ENCODE data around the gene USP14.

USP14 gene

DNA sequence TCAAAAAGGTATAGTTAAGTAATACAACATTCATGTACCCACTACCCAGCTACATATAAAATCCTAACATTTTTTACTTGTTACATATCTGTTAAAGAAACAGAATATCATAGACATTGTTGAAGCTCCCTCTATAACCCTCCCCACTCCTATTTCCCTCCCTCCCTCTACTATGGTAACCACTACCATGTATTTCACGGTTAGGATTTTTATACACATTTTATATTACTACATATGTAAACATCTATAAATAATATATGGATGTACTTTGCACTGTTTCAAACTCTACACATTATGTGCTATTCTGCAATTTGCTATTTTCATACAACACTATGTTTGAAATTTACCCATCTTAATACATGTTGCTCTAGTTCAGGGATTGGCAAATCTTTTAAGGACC lies 73.2 kb downstream of the USP14 start:
- DNase-seq: no peak

DNA sequence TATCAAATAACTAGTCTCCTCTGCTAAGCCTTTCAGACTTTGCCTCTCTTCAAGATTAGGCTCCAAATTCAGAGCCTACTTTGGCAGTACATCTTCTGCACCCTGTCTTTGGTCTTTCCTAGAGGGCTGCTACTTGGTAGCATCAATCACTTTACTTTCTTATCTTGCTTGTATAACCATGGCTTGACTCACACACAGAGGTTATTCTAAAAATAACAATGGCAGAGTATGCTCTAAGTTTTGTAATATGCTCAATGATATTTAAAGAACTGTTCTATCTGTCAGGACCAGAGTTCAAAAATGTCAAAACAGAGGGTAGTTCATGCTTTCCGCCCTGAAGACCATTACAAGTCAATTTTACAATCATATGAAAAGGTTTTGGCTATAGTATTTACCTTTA lies 81.8 kb downstream of the USP14 start:
- no peak for DNase-seq

DNA sequence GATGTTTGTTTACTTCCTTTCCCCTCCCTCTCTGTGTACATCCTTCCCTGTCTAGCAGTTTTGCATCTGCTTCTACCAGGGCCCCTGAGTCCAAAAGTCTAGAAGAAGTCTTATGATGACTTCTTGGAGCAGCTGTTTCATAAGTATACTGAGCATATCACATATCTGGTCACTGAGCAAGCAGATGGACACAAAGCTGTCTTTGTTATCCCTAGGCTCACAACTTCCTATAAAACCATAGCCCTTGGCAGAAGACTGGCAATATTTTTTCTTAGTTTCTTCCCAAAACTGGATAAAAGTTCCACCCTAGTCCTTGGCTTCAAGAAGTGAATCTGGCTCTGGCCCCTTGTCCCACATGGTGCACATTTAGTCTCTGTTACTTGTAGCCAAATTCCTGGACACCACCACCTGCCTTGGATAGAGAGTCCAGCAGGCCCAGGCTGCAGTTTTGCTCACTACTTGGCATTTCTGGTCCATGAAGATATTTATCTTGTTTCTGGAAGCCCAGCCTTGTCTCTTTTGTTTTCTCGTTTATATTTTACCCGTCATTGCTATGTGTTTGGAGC lies 87.0 kb downstream of the USP14 start:
- DNase-seq: no peak

DNA sequence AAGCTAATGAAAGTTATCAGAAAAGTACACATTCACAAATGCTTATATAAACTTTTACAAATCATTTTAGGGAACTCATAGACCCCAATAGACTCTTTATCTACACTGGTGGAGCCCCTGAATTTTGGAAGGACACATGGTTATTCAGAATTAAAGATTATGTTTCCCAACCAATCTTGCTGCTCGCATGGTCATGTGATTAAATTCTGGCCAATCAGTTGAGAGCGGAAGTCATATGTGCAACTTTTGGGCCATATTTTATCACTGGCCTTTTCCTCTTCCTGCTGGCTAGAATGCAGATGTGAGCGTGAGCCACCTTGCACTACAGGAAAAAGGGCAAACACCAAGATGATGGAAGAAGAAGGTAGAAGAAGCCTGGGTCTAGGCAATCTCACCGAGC lies 89.7 kb downstream of the USP14 start:
- no peak for DNase-seq

- DNase-seq: no peak
Observed at GRCh38 chr18:250685-251084, 92.3 kb downstream of the USP14 start.

- DNase-seq: no peak
Observed at GRCh38 chr18:251572-251971, 93.2 kb downstream of the USP14 start.

GRCh38 chr18:253121-253520 lies 94.8 kb downstream of the USP14 start:
- DNase-seq: no peak

DNA sequence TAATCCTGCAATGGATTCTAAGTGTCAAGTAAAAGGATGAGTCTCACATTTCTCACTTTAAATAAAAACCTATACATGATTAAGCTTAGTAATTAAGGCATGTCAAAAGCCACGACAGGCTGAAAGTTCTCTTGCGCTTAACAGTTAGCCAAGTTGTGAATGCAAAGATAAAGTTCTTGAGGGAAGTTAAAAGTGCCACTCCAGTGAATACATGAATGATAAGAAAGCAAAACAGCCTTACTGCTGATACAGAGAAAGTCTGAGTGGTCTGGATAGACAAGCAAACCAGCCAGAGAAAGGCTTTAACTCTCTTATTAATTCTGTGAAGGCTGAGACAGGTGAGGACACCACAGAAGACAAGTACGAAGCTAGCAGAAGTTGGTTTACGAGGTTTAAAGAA lies 96.8 kb downstream of the USP14 start:
- no peak for DNase-seq

- no peak for DNase-seq
Observed at GRCh38 chr18:260547-260946, 102.2 kb downstream of the USP14 start.

DNA sequence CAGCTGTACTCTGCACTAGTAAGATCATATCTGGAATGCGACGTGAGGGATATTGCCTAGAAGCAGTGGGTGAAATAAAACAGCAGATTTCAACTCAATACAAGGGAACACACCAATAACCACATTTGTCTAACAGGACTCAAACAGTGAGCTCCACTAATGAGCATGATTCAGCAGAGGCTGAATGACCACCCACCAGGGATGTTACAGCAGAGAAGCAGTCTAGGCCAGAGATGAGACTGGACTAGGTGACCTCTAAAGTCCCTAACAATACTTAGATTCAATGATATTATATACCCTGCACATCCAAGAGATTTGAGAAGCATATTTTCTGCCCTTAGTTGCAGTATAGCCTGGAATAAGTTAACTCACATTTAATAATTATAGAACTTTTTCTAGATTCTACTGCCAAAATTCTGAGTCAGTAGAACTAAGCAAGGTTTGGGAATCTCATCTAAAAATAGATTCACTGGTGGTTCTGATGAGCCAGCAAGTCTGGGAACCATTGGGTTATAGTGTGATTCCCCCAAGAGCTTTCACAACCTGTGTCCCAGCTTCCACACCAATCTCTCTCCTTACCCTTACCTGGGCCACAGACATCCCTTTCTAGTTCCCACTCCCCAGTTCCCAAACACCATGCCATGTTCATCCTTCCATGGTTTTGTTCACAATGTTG lies 103.2 kb downstream of the USP14 start:
- no peak for DNase-seq
